Coronary artery (tissue), 2 donors: ENCODE measurements around the gene ZNF334.

Experiments
- DNase-seq: peaks from one replicate; pipeline ENCODE4 v3.0.0-alpha.2; 2017; ENCODE audit warnings: low spot score
- H3K27ac ChIP-seq, 2 donors: fragments of 200-600 bp; sonication (generic); one replicate each; pipeline ENCODE4 v1.5.1; 2016 to 2019
- H3K4me3 ChIP-seq: fragments of 200-600 bp; sonication (generic); 2 replicates; pipeline ENCODE4 v1.5.1; 2016; ENCODE audit warnings: mild to moderate bottlenecking, moderate library complexity
- TF ChIP-seq, protein P1 (sequence below): fragments of 200-600 bp; sonication (generic); IDR thresholded peaks from one replicate; pipeline ENCODE4 v1.5.1; 2019; ENCODE audit warnings: antibody characterized with exemption

Gene ZNF334

DNA sequence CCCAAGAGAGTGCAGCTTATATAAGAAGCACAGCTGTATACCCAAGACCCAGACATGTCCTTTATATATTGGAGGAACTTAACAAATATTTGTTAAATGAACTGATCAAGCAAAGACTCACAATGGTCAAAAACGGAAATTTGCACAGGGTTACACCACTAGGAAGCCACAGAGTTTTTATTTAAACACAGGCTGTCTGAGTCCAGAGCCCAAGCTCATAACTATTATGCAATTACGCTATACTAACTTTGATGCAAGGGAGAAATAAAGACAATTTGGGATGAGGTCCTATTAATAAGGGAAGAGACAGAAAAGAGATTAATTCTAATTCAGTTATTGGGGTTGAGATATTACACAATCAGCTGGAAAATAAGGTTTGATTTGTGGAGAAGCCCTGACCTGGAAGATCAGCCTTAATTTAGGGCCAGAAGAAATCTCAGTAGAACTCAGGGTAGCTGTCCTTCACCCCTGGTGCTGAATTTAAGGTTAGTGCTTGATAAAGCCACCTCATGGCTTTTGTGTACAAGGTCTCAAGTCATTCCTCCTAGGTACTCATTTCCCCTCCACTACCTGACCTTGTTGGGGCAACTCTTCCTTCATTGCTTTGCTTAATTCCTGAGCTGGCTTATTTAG lies 10.5 kb upstream of the ZNF334 start:
- Histone ChIP-seq H3K4me3 (no peak overlapping the region), H3K27ac (no peak overlapping the region)
- TF ChIP-seq, protein P1, sequence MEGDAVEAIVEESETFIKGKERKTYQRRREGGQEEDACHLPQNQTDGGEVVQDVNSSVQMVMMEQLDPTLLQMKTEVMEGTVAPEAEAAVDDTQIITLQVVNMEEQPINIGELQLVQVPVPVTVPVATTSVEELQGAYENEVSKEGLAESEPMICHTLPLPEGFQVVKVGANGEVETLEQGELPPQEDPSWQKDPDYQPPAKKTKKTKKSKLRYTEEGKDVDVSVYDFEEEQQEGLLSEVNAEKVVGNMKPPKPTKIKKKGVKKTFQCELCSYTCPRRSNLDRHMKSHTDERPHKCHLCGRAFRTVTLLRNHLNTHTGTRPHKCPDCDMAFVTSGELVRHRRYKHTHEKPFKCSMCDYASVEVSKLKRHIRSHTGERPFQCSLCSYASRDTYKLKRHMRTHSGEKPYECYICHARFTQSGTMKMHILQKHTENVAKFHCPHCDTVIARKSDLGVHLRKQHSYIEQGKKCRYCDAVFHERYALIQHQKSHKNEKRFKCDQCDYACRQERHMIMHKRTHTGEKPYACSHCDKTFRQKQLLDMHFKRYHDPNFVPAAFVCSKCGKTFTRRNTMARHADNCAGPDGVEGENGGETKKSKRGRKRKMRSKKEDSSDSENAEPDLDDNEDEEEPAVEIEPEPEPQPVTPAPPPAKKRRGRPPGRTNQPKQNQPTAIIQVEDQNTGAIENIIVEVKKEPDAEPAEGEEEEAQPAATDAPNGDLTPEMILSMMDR: no peak
- no peak for DNase-seq

DNA sequence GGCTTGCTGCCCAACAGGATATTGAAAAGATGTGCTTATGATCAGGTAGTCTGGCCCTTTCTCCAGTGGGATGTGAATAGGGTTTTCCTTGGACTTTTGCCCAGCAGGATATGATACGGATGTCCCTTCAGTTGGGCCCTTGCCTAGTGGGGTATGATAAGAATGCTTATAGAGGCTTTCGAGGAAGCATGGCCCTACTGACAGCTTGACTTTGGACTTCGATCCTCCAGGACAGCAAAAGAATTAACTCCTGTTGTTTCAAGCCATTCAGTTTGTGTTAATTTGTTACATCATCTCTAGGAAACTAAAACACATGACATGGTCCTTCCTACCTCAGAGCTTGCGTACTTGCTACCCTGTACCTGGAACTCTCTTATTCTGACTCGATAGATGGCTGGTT lies 9.7 kb upstream of the ZNF334 start:
- TF ChIP-seq, protein P1: no peak
- no peak overlapping the region for H3K27ac ChIP-seq
- H3K4me3 ChIP-seq: no peak overlapping the region
- DNase-seq: no peak

DNA sequence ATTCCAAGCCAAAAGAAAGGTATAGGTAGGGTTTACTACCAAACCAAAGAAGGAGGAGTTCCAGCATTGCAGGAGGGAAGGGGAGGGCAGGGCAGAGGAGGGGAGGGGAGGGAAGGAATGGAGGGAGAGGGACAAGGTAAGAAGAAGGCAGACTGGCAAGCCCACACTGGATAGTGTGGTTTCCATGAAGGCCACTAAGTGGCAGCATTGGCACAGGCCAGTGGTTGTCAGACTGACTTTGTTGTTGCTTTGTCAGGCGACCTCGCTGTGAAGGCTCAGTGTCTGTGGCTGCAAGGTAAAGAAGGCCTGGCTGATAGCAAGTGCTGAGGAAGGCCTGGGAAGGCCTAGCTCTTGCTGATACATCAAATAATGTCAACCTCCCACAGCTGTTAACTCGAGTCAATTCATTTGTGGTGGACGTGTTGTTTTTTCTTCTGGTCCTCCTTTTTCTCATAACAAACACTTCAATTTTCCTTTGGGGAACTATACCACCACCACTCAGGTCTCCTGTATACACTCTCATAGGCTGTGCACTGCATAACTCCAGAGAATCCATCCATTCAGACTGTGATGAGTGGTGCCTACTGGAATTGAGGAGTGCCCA lies 7.7 kb upstream of the ZNF334 start:
- H3K4me3 ChIP-seq: no peak overlapping the region
- TF ChIP-seq, protein P1: no peak
- H3K27ac ChIP-seq: no peak overlapping the region
- no peak for DNase-seq

DNA sequence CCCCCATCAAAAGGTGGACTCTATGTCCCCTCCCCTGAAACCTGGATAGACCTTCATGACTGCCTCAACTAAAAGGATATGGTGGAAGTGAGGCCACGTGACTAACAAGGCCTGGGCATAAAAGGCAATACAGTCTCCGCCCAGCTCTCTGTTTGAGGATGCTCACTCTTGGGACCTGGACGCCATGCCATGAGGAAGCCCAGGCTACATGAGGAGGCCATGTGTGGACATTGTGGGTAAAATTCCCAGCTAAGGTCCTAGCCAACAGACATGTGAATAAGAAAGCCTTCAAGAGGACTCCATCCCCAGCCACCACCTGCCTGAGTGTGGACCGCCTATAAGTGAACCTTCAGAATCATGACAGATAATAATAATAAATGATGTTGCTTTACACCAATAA lies 7.2 kb upstream of the ZNF334 start:
- DNase-seq: no peak
- no peak overlapping the region for H3K4me3 ChIP-seq
- TF ChIP-seq, protein P1: no peak
- H3K27ac ChIP-seq: no peak overlapping the region

DNA sequence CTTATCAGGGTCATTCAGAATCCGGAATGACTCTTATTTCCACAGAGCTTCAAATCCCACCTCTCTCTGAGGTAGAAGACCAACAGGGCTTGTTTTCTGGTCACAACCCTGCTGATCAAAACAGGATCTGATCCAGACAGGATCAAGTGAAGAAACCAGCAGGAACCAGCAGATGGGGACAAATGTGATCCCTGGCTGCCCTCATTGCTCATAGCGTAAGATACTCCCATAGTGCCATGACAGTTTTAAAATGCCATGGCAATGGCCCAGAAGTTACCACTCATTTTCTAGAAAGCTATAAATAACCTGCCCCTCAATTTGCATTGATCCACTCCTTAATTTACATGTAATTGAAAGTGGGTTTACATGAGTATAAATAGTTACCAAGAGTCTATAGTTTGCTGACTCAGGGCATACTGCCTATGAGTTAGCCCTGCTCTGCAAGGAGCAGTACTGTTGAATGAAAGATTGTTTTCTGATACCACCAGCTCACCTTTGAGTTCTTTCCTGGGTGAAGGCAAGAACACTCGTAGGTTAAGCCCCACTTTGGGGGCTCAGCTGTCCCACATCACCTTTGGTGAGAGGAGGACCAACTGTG lies 6.2 kb upstream of the ZNF334 start:
- no peak for DNase-seq
- TF ChIP-seq, protein P1: no peak
- no peak overlapping the region for H3K4me3 ChIP-seq
- no peak overlapping the region for H3K27ac ChIP-seq

DNA sequence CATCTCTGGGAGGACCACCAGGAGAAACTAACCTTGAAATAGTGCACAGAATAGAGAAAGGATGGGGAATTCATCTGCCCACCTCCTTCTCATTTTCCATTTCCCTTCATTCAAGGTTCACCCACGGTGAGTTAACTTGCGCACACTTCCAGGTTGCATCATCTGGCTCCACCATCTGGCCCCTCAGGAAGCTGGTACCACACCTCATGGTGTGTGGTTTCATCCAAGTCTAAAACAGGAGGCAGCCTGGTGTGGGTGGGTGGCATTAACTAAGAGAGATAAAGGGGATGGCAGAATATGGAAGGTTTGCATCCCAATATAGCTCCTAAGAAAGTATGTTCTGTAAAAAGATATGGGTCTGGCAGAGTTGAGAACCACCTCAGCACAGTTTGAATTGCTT lies 3.8 kb downstream of the ZNF334 start:
- TF ChIP-seq, protein P1: no peak
- DNase-seq: no peak
- no peak overlapping the region for H3K27ac ChIP-seq
- no peak overlapping the region for H3K4me3 ChIP-seq
